Liver (tissue), 3 donors: ENCODE measurements around the gene MAPK8IP2.

ENCODE experiments used
- GABPA ChIP-seq, 2 donors: IDR thresholded peaks in 1 of 2; conservative IDR thresholded peaks in 1 of 2; 2 replicates each; pipeline ENCODE4 v1.6.1; 2016; ENCODE audit warnings: antibody characterized with exemption in 2 of 2, mild to moderate bottlenecking in 1 of 2, moderate library complexity in 1 of 2
- RAD21 ChIP-seq, 2 donors: IDR thresholded peaks; 2 replicates each; pipeline ENCODE4 v1.6.1; 2016; ENCODE audit warnings: antibody characterized with exemption in 2 of 2, mild to moderate bottlenecking in 2 of 2
- SP1 ChIP-seq: IDR thresholded peaks from 2 replicates; pipeline ENCODE4 v1.6.1; 2018; ENCODE audit warnings: antibody characterized with exemption, mild to moderate bottlenecking
- TF ChIP-seq, protein P1 (sequence below): fragments of 150-350 bp; IDR thresholded peaks from 2 replicates; pipeline ENCODE4 v1.5.1; 2017; ENCODE audit warnings: improper control_type of control experiment, low read depth, low read length; ENCODE audit not compliant: missing input control
- TF ChIP-seq, protein P2 (sequence below): IDR thresholded peaks from 2 replicates; pipeline ENCODE4 v1.6.1; 2016; ENCODE audit warnings: antibody characterized with exemption, mild to moderate bottlenecking
- TF ChIP-seq, protein P3 (sequence below): IDR thresholded peaks from 2 replicates; pipeline ENCODE4 v1.6.1; 2016; ENCODE audit warnings: antibody characterized with exemption
- donor health status: healthy.
- donor health status: healthy.

DNA sequence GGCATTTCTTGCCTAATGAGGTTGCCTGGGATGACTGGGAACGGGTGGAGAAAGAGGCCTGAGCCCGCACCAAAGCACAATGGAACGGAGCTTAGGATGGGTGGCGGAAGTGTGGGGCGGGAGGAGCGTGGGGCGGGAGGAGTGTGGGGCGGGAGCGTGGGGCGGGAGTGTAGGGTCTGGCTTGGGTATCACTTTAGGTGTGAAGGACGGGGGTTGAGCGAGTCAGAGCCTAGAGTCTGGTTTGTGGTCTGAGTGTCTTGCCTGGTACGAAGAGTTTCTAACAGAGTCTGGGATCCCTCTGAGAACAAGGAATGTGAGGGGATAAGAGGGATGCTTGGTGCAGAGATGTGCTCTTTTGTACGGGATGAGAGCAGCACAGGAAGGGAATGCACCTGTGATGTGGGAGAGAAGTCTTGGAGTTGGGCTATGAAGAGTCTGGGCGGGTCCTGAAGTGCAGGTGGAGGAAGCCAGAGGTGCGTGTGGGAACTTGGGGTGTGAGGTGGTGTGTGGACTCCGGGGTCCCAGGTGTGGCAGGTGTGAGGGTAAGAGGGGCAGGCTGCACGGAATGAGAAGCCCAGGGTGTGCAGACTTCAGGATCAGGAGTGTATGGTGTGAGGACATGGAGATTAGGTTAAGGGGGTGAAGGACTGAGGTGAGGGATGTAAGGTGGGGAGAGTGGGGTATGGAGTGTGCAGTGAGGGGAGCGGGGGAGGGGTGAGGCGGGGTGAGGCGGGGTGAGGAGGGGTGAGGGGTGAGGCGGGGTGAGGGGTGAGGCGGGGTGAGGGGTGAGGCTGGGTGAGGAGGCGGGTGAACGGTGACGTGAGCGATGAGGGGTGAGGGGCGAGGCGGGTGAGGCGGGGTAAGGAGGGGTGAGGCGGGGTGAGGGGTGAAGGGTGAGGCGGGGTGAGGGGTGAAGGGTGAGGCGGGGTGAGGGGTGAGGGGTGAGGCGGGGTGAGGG is 38.9 kb upstream of the MAPK8IP2 start:
- TF ChIP-seq, protein P1, sequence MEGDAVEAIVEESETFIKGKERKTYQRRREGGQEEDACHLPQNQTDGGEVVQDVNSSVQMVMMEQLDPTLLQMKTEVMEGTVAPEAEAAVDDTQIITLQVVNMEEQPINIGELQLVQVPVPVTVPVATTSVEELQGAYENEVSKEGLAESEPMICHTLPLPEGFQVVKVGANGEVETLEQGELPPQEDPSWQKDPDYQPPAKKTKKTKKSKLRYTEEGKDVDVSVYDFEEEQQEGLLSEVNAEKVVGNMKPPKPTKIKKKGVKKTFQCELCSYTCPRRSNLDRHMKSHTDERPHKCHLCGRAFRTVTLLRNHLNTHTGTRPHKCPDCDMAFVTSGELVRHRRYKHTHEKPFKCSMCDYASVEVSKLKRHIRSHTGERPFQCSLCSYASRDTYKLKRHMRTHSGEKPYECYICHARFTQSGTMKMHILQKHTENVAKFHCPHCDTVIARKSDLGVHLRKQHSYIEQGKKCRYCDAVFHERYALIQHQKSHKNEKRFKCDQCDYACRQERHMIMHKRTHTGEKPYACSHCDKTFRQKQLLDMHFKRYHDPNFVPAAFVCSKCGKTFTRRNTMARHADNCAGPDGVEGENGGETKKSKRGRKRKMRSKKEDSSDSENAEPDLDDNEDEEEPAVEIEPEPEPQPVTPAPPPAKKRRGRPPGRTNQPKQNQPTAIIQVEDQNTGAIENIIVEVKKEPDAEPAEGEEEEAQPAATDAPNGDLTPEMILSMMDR: no peak
- TF ChIP-seq, protein P2, sequence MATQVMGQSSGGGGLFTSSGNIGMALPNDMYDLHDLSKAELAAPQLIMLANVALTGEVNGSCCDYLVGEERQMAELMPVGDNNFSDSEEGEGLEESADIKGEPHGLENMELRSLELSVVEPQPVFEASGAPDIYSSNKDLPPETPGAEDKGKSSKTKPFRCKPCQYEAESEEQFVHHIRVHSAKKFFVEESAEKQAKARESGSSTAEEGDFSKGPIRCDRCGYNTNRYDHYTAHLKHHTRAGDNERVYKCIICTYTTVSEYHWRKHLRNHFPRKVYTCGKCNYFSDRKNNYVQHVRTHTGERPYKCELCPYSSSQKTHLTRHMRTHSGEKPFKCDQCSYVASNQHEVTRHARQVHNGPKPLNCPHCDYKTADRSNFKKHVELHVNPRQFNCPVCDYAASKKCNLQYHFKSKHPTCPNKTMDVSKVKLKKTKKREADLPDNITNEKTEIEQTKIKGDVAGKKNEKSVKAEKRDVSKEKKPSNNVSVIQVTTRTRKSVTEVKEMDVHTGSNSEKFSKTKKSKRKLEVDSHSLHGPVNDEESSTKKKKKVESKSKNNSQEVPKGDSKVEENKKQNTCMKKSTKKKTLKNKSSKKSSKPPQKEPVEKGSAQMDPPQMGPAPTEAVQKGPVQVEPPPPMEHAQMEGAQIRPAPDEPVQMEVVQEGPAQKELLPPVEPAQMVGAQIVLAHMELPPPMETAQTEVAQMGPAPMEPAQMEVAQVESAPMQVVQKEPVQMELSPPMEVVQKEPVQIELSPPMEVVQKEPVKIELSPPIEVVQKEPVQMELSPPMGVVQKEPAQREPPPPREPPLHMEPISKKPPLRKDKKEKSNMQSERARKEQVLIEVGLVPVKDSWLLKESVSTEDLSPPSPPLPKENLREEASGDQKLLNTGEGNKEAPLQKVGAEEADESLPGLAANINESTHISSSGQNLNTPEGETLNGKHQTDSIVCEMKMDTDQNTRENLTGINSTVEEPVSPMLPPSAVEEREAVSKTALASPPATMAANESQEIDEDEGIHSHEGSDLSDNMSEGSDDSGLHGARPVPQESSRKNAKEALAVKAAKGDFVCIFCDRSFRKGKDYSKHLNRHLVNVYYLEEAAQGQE: no peak
- TF ChIP-seq, protein P3, sequence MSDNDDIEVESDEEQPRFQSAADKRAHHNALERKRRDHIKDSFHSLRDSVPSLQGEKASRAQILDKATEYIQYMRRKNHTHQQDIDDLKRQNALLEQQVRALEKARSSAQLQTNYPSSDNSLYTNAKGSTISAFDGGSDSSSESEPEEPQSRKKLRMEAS: no peak
- TF ChIP-seq GABPA (IDR thresholded peaks at IDR 0.05 in 1 of 2, conservative IDR thresholded peaks at IDR 0.05 in 1 of 2) (no peak), RAD21 (IDR thresholded peaks at IDR 0.05) (no peak), SP1 (no peak)
